Prostate gland (tissue), 2 donors: Measurements from ENCODE around the gene C3orf20. TPM values are rescaled to one million over a fixed set of nuclear protein-coding genes. Genes with fewer than 3 reads are reported as not detected.

Experiments
- DNase-seq: peaks from one replicate; pipeline ENCODE4 v3.0.0-alpha.2; 2019; ENCODE audit warnings: low spot score
- H3K27ac ChIP-seq, 2 donors: fragments of 200-600 bp; sonication (generic); 2 replicates each; pipeline ENCODE4 v1.5.1; 2017 to 2019
- H3K27me3 ChIP-seq: fragments of 200-600 bp; sonication (generic); replicated peaks from 2 replicates; pipeline ENCODE4 v1.5.1; 2019; ENCODE audit not compliant: insufficient read depth
- H3K36me3 ChIP-seq, 2 donors: fragments of 200-600 bp; sonication (generic); 1 replicate in 1 of 2; 2 replicates in 1 of 2; pipeline versions ENCODE4 v1.5.1 to v1.8.1; 2017 to 2019
- H3K4me1 ChIP-seq: fragments of 200-600 bp; sonication (generic); replicated peaks from 2 replicates; pipeline ENCODE4 v1.5.1; 2019
- H3K4me3 ChIP-seq, 2 donors: fragments of 200-600 bp; sonication (generic); 2 replicates each; pipeline ENCODE4 v1.5.1; 2017 to 2019
- H3K9me3 ChIP-seq: fragments of 200-600 bp; sonication (generic); 2 replicates; pipeline ENCODE4 v1.5.1; 2017
- POLR2A ChIP-seq: fragments of 450-650 bp; IDR thresholded peaks from one replicate; pipeline ENCODE4 v1.6.1; 2016; ENCODE audit warnings: antibody characterized with exemption, mild to moderate bottlenecking
- POLR2AphosphoS5 ChIP-seq: sonication (generic); formaldehyde crosslinking; IDR thresholded peaks from one replicate; pipeline ENCODE4 v1.6.1; 2017; ENCODE audit warnings: antibody characterized with exemption
- WGBS: methylation state at CpG from one replicate; pipeline ENCODE4 v1.1.5; 2018; 5-methylcytosine and 5-hydroxymethylcytosine counted together
- intact Hi-C: fragments of 100-400 bp; cut with DNase I; formaldehyde crosslinking; loops from one replicate; pipeline ENCODE4 v1.14.2; 2022
- total RNA-seq, 2 donors: library from RNA; depleted of rRNA; stranded (reverse); fragments of >200 nt; gene quantifications; one replicate each; pipeline ENCODE4 v1.1.0, GENCODE V29; 2016
- TF ChIP-seq, protein P1 (sequence below), 4 experiments: fragments of 200-600 bp in 2 of 4; fragments of 450-650 bp in 2 of 4; sonication (generic) in 2 of 4; IDR thresholded peaks; 1 replicate in 3 of 4; 2 replicates in 1 of 4; pipeline ENCODE4 v1.5.1; 2016 to 2019; ENCODE audit warnings: antibody characterized with exemption in 4 of 4, mild to moderate bottlenecking in 2 of 4, moderate library complexity in 2 of 4

Gene C3orf20
- total RNA-seq, 2 donors from 2014 or later = 0.28 TPM; not detected in 1

DNA sequence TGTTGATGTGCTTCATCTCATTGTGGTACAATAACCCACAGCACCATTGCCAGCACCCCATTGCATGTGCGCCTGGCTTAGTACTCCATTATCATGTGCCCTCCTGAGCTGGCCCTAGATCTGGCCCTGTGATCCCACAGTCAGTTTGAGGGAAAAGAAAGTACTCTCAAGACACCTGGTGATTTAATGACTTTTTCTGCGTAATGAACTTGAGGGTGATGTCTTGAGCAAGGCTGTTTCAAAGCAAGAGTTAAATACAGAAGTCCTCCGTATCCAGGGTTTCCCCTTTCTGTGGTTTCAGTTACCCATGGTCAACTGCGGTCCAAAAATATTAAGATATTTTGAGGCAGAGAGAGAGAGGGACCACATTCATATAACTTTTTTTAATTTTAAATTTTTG, 16.3 kb downstream of the C3orf20 start:
- TF ChIP-seq POLR2A = no peak
- TF ChIP-seq, protein P1, sequence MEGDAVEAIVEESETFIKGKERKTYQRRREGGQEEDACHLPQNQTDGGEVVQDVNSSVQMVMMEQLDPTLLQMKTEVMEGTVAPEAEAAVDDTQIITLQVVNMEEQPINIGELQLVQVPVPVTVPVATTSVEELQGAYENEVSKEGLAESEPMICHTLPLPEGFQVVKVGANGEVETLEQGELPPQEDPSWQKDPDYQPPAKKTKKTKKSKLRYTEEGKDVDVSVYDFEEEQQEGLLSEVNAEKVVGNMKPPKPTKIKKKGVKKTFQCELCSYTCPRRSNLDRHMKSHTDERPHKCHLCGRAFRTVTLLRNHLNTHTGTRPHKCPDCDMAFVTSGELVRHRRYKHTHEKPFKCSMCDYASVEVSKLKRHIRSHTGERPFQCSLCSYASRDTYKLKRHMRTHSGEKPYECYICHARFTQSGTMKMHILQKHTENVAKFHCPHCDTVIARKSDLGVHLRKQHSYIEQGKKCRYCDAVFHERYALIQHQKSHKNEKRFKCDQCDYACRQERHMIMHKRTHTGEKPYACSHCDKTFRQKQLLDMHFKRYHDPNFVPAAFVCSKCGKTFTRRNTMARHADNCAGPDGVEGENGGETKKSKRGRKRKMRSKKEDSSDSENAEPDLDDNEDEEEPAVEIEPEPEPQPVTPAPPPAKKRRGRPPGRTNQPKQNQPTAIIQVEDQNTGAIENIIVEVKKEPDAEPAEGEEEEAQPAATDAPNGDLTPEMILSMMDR (IDR thresholded peaks at IDR 0.05) = no peak
- no peak for TF ChIP-seq POLR2AphosphoS5
- no peak overlapping the region for H3K27ac ChIP-seq
- no peak for DNase-seq
- intact Hi-C loops = no loop called here
- no peaks in the 10 kb centered on the region for H3K27me3 ChIP-seq
- H3K4me3 ChIP-seq = no peak overlapping the region
- H3K4me1 ChIP-seq = no peaks in the 10 kb centered on the region
- no peaks in the 10 kb centered on the region for H3K9me3 ChIP-seq
- H3K36me3 ChIP-seq = no peaks in the 10 kb centered on the region
- 82% methylated on average over 4 of the region's 4 CpGs for WGBS

DNA sequence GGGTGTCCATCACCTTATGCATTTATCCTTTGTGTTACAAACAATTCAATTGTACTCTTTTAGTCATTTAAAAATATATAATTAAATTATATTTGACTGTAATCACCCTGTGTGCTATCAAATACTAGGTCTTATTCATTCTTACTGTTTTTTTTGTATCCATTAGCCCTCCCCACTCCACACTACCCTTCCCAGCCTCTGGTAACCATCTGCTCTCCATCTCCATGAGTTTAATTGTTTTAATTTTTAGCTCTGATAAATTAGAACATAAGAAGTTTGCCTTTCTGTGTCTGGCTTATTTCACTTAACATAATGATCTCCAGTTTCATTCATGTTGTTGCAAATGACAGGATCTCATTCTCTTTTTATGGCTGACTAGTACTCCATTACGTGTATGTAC, 16.8 kb downstream of the C3orf20 start:
- DNase-seq = no peak
- H3K4me3 ChIP-seq = no peak overlapping the region
- WGBS = 95% methylated on average over 1 of the region's 1 CpG
- no peaks in the 10 kb centered on the region for H3K9me3 ChIP-seq
- intact Hi-C loops = no loop called here
- no peaks in the 10 kb centered on the region for H3K4me1 ChIP-seq
- H3K27ac ChIP-seq = no peak overlapping the region
- no peaks in the 10 kb centered on the region for H3K36me3 ChIP-seq
- TF ChIP-seq POLR2AphosphoS5 = no peak
- no peak for TF ChIP-seq POLR2A
- TF ChIP-seq, protein P1 (IDR thresholded peaks at IDR 0.05) = no peak
- H3K27me3 ChIP-seq = no peaks in the 10 kb centered on the region

DNA sequence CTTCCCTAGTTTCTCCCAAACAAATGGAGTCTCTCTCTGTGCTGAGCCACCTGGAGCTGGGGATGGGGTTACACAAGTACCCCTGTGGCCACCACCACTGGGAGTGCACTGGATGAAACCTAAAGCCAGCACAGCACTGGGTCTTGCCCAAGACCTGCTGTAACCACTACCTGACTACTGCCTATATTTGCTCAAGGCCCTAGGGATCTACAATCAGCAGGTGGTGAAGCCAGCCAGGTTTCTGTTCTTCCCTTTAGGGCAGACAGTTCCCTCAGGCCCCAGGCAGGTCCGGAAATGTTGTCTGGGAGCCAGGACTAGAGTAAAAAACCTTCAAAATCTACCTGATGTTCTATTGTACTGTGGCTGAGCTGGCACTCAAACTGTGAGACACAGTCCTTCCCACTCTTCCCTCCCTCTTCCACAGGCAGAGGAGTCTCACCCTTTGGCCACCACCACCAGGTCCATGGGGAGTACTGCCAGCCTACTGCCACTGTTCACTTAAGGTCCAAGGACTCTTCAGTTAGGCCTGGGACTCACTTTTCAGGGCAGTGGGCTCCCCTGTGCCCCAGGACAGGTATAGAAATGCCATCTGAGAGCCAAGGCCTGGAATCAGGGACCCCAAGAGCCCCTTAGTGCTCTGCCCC, 23.8 kb downstream of the C3orf20 start:
- H3K36me3 ChIP-seq = no peaks in the 10 kb centered on the region
- no peak for DNase-seq
- H3K27me3 ChIP-seq = no peaks in the 10 kb centered on the region
- TF ChIP-seq POLR2A (no peak), POLR2AphosphoS5 (no peak)
- TF ChIP-seq, protein P1 (IDR thresholded peaks at IDR 0.05) = no peak
- intact Hi-C loops = no loop called here
- no peaks in the 10 kb centered on the region for H3K4me1 ChIP-seq
- H3K27ac ChIP-seq = no peak overlapping the region
- H3K9me3 ChIP-seq = no peaks in the 10 kb centered on the region
- 86% methylated on average over 1 of the region's 1 CpG for WGBS
- H3K4me3 ChIP-seq = no peak overlapping the region

DNA sequence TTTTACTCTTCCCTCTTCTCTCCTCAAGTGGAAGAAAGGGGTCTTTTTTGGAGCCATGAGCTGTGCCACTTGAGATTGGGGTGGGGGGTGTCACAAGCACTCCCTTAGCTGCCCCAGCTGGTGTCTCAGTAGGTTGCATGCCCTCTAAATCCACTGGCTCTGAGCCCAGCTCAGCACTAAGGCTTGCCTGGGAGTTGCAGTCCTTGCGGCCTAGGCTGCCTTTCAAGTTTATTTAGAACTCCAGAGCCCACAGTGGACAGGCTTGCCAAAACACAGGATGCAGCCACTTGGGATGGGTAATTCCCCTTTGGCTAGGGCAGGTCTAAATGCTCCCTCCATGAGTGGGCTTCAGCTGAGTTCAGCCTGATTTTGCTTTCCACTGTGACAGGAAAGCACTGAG, 24.7 kb downstream of the C3orf20 start:
- no peaks in the 10 kb centered on the region for H3K9me3 ChIP-seq
- WGBS = 50% methylated on average over 1 of the region's 1 CpG
- intact Hi-C loops = no loop called here
- no peaks in the 10 kb centered on the region for H3K36me3 ChIP-seq
- no peak overlapping the region for H3K27ac ChIP-seq
- H3K27me3 ChIP-seq = no peaks in the 10 kb centered on the region
- DNase-seq = no peak
- TF ChIP-seq, protein P1 (IDR thresholded peaks at IDR 0.05) = no peak
- TF ChIP-seq POLR2AphosphoS5 (no peak), POLR2A (no peak)
- H3K4me3 ChIP-seq = no peak overlapping the region
- H3K4me1 ChIP-seq = no peaks in the 10 kb centered on the region

DNA sequence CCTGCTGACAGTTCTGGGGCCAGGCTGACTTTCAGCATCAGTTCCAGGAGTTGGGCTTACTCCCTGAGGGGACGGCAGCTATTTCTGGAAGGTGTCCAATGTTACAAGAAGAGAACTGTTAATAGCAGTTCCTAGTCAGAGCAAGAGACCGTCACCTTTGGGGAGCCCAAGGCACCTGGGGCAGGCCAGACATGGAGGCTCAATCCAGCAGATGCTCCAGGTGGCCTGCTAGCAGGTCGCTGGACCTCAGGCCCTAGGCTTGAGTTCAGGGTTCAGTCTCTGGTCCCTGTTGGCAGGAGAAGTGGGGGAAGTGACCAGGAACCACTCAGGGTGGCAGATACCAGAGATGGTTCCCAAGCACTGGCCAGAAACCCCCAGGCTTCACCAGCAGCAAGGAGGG, 25.9 kb downstream of the C3orf20 start:
- Histone ChIP-seq H3K27ac (no peak overlapping the region), H3K27me3 (no peaks in the 10 kb centered on the region), H3K9me3 (no peaks in the 10 kb centered on the region), H3K36me3 (no peaks in the 10 kb centered on the region), H3K4me3 (no peak overlapping the region), H3K4me1 (no peaks in the 10 kb centered on the region)
- DNase-seq = no peak
- intact Hi-C loops = no loop called here
- TF ChIP-seq, protein P1 (IDR thresholded peaks at IDR 0.05) = no peak
- TF ChIP-seq POLR2AphosphoS5 (no peak), POLR2A (no peak)
- 64% methylated on average over 3 of the region's 3 CpGs for WGBS
